Stimulated activated CD8-positive, alpha-beta memory T cell treated with anti-CD3 and anti-CD28 coated beads, Interleukin-7, amount 100 ng/mL, for 24 hours (primary cell): Measurements from ENCODE around the gene EDDM3A.
"Not testable (repeated sequence)": the region's sequence is repeated elsewhere in the genome, so short reads cannot be mapped to it uniquely, and the experiment has no call there.

Experiments used
- DNase-seq: peaks from one replicate; pipeline ENCODE4 v3.0.0-alpha.2; 2020; ENCODE audit warnings: low read depth

EDDM3A gene

GRCh38 chr14:20733684-20734429 lies 11.8 kb upstream of the EDDM3A start:
- no peak for DNase-seq

DNA sequence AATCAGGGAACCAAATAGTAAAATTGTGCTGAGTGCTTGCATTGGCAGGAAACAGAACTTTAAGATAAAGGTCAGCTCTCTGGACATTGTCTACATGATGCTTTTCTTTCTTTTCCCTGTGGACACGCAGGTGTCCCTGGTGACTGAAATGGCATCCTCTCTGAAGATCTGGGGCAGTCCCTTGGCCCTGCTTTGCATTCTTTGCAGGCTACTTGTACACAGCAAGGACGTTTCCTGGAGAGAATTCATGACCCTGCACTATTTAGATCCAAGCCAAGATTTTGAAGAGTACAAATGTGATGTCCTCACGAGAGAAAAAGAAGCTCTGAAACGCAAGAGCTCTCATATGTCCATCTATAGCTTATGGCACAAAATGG lies 11.3 kb upstream of the EDDM3A start:
- no peak for DNase-seq

- not testable (repeated sequence) for DNase-seq
Measured at GRCh38 chr14:20738292-20738691, 7.4 kb upstream of the EDDM3A start.

GRCh38 chr14:20742132-20742531 lies 3.6 kb upstream of the EDDM3A start:
- DNase-seq: no peak

- no peak for DNase-seq
Measured at GRCh38 chr14:20743556-20743955, 2.1 kb upstream of the EDDM3A start.

- no peak for DNase-seq
Measured at GRCh38 chr14:20746566-20746965, 879 bp downstream of the EDDM3A start.

GRCh38 chr14:20748439-20748838 lies 2.8 kb downstream of the EDDM3A start:
- DNase-seq: no peak

DNA sequence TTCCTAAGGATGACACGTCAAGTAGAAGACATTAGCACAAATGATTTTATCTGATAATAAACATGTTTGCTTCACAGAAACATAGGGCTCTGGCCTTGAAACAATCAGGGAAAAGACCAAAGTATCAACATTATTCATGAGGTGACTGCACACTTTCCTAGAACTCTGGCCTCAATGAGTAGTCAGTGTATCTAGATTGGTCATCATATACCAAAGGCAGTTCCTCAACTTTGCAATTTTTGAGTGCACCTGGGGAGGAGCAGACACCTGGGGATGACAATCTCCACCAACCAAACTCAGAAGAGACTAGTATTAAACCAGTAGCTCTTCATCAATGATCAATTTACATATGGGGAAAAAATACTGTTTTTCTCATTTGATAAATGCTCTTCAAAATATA lies 4.5 kb downstream of the EDDM3A start:
- DNase-seq: no peak

- DNase-seq: no peak
Measured at GRCh38 chr14:20751963-20752562, 6.4 kb downstream of the EDDM3A start.

DNA sequence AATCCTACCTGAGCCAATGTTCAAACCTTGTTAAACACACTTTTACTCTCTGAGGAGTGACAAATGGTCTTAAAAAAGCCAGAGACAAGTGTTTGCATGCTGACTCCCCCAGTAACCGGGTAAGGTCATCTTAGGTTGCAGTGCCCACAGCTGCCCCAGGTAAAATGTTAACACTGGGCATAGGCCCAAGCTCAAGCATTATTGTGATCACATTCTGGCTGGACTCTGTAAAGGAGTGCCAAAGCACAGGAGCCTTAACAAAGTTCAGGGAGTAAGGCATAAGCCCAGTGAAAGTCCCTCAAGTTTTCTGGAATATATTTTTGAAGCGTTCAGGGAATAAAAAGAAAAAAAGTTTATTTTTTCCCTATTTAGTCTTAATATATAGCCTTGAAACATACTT lies 8.6 kb downstream of the EDDM3A start:
- no peak for DNase-seq

DNA sequence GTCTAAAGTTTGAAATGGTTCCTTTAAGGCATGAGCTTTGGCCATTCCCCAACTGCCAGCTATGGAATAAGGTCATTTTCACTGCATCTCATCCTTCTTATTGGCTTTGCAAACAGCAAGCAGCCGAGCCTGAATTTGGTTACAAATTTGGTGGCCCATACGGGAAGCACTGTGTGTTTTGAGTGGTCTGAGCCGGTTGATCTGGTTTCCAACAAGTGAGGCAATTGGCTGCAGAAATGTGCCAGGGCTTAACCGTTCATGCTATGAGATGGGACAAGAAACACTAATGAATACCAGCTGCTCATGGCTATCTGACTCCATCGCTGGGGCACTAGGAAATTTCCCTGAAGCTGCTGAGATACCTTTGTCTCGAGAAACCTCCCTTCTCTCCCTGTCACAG lies 9.3 kb downstream of the EDDM3A start:
- no peak for DNase-seq

DNA sequence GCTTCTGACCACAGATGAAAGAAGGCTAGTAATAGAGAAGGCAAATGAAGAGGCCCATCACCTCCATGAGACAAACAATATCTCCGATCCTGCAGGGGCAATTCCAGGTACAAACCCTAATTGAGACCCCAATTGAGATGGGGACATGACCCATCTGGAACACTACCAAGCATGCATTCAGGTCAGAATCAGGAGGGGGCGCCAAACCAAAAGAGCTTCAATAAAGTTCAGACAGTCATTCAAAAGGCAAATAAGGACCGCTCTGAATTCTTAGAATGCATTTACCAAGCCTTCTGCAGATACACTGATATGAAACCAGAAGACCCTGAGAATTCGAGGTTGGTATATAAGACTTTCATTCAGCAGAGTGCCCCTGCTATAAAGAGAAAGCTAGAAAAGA lies 12.3 kb downstream of the EDDM3A start:
- no peak for DNase-seq

- DNase-seq: not testable (repeated sequence)
Measured at GRCh38 chr14:20759465-20759864, 13.8 kb downstream of the EDDM3A start.

- no peak for DNase-seq
Measured at GRCh38 chr14:20760950-20761349, 15.3 kb downstream of the EDDM3A start.

GRCh38 chr14:20768593-20768892 lies 22.9 kb downstream of the EDDM3A start:
- DNase-seq: no peak

DNA sequence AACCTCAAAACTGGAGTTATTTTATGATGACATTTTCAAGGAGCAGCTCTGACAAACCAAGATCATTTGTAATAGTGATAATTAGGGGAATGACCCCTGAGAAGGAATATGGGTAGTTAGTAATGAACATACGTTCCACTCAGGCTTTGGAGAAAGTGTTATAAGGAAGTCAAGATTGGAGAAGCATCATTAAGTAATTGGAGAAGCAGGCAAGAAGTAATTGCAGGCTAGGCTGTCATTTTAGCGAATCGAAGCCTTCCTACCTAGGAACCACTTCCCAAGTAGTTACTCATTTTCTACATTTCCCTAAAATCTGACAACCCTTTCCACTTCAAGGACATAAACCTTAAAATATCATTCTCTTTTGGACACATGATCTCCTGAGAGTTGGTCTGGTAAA lies 23.7 kb downstream of the EDDM3A start:
- DNase-seq: no peak

DNA sequence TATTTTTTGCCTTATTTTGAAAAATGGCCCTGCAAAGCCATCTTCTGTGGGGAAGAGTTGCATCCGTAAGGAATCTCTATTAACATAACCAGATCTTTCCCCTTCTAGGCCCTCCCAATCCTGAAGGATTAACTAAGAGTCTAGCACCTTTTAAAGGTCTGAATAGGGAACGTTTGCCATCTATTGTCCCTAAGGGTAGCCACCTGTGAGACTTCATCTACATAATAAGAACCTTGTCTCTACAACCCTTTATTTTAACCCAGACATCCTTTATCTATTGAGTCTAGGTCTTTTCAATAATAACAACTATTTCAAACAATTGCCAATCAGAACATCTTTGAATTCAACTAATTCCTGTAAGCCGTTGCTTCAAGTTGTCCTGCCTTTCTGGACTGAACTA lies 27.0 kb downstream of the EDDM3A start:
- no peak for DNase-seq

DNA sequence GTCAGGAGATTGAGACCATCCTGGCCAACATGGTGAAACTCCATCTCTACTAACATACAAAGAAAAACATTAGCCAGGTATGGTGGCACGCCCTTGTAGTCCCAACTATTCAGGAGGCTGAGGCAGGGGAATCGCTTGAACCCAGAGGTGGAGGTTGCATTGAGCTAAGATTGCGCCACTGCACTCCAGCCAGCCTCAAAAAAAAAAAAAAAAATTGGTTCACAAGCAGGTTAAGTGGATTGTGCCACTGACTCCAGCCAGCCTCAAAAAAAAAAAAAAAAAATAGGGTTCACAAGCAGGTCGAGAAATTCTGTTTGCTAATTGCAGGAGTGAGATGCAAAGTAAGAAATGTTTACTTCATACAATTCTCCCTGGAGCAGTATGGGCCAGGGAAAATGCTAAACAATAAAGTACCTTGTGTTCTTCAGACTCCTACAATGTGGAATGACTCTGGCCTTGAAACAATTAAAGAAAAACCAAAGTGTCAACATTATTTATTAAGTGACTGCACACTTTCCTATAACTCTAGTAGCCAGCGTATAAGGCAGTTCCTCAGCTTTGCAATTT lies 28.7 kb downstream of the EDDM3A start:
- no peak for DNase-seq

DNA sequence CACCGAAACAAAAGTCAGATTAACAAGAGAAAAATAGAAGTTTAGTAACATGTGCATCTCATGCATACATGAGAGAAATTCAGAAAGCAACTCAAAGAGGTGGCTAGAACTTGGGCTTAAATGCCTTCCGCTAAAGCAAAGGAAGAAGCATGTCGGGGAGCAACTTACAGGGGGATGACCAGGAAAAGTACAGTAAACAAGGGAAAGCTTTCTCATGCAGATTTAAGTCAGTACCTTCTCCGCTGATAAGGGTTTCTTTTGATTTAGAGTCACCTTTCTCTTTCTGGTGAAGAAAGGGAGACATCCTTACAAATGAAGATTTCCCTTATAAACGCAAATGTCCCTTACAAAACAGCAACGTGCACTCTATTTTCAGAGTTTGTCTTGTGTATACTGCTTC lies 29.4 kb downstream of the EDDM3A start:
- DNase-seq: no peak

DNA sequence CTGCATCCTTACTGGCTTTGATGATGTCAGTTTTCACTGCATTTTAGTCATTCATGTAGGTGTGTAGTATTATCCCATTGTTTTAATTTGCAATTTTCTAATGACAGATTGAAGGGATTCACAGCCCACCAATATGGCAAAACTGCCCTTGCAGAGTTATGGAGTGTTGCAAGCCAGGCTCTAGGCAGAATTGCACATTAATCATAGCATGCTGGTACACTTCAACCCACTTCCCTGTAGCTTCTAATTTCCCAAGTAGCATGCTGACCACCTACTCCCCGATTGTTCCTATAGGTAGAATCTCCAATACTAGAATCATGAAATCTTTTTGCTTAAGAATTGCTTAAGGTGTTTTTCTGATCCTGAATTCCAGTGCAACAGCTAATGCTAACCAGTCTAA lies 30.2 kb downstream of the EDDM3A start:
- DNase-seq: no peak

- no peak for DNase-seq
Measured at GRCh38 chr14:20781803-20782202, 36.1 kb downstream of the EDDM3A start.

- DNase-seq: no peak
Measured at GRCh38 chr14:20782280-20782890, 36.7 kb downstream of the EDDM3A start.

DNA sequence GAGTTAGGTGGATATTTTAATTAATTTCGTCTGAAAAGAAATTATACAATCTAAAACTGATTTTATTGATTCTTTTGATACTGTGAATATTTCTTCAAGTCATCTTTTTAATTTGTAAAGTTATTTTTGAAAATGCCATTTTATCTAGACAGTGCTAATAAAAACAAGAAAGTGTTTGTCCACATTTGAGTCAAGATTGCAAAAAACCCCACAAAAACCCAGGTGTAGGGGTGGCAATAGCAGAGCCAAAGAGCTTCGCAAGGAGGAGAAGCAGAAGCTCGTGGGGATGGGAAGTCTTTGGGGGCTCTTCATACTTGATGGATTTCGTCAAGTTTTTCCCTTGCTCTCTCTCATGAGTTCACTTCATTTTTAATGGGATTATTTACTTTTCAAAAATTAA lies 41.3 kb downstream of the EDDM3A start:
- DNase-seq: no peak
